ENCODE results near the gene PPID. TPM values are rescaled to one million over a fixed set of nuclear protein-coding genes. Genes with fewer than 3 reads are reported as not detected.

Gene PPID
- total RNA-seq, 2 donors from 2014 or later, result 38.9 to 40.3 TPM

GRCh38 chr4:158670975-158671664 lies 52.1 kb downstream of the PPID start:
- H3K9ac ChIP-seq (ENCODE audit: extremely low read depth, low read length, poor library complexity, severe bottlenecking), result peak overlapping the region; percentile 76
- no peaks in the 10 kb centered on the region for H3K4me1 ChIP-seq (ENCODE audit: control insufficient read depth, insufficient read depth, low read length)
- H3K4me3 Mint-ChIP-seq, result peak overlapping the region; percentile 82
- no peaks in the 10 kb centered on the region for H3K9me3 ChIP-seq (ENCODE audit: control insufficient read depth, low read length)
- peak; percentile 87 for DNase-seq
- H3K4me1 Mint-ChIP-seq, result peaks cover 12% of the 10 kb centered on the region
- peaks cover 23% of the 10 kb centered on the region for H3K36me3 ChIP-seq (ENCODE audit: control insufficient read depth, insufficient read depth, low read length)
- H3K27ac ChIP-seq (ENCODE audit: low read depth, low read length), result peak overlapping the region; percentile 95
- H3K36me3 Mint-ChIP-seq (ENCODE audit: low read depth), result peaks cover 4% of the 10 kb centered on the region
- peak overlapping the region; percentile 96 for H3K27ac Mint-ChIP-seq
- TF ChIP-seq, protein P1, sequence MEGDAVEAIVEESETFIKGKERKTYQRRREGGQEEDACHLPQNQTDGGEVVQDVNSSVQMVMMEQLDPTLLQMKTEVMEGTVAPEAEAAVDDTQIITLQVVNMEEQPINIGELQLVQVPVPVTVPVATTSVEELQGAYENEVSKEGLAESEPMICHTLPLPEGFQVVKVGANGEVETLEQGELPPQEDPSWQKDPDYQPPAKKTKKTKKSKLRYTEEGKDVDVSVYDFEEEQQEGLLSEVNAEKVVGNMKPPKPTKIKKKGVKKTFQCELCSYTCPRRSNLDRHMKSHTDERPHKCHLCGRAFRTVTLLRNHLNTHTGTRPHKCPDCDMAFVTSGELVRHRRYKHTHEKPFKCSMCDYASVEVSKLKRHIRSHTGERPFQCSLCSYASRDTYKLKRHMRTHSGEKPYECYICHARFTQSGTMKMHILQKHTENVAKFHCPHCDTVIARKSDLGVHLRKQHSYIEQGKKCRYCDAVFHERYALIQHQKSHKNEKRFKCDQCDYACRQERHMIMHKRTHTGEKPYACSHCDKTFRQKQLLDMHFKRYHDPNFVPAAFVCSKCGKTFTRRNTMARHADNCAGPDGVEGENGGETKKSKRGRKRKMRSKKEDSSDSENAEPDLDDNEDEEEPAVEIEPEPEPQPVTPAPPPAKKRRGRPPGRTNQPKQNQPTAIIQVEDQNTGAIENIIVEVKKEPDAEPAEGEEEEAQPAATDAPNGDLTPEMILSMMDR (conservative IDR thresholded peaks at IDR 0.05), result no peak
- no peaks in the 10 kb centered on the region for H3K27me3 Mint-ChIP-seq (ENCODE audit: insufficient read depth)
- H3K4me3 ChIP-seq (ENCODE audit: low read length), result peak overlapping the region; percentile 93
- 0% methylated on average over 7 to 35 of the region's 35 CpGs for WGBS, 2 experiments (ENCODE audit: insufficient coverage in 1 of 2, insufficient read length in 1 of 2)
- no peaks in the 10 kb centered on the region for H3K27me3 ChIP-seq (ENCODE audit: control insufficient read depth, insufficient read depth, low read length, poor library complexity, severe bottlenecking)
- no peaks in the 10 kb centered on the region for H3K9me3 Mint-ChIP-seq

DNA sequence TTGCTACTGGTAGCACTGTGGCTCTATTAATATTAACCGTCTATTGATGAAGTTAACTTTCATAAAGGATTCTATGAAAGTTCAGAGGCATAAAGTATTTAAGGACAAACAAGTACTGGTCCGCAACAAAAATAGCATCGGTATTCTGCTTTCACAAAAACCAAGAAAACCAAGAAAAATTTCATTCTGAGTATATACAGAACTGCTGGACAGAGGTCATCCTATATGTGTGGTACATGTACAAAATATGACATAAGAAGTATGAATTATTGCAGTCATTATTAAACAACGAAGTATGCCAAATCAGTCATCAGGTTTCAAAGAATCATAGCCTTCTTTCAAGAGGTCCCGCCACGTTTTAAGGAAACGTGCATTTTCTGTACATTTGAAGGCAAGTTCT lies 53.9 kb downstream of the PPID start:
- Mint-ChIP-seq H3K27ac (no peak overlapping the region), H3K4me3 (no peak overlapping the region), H3K27me3 (ENCODE audit: insufficient read depth) (no peaks in the 10 kb centered on the region), H3K4me1 (peaks cover 12% of the 10 kb centered on the region), H3K36me3 (ENCODE audit: low read depth) (peaks cover 16% of the 10 kb centered on the region), H3K9me3 (no peaks in the 10 kb centered on the region)
- no peak for DNase-seq
- Histone ChIP-seq H3K27me3 (ENCODE audit: control insufficient read depth, insufficient read depth, low read length, poor library complexity, severe bottlenecking) (no peaks in the 10 kb centered on the region), H3K9ac (ENCODE audit: extremely low read depth, low read length, poor library complexity, severe bottlenecking) (no peak overlapping the region), H3K9me3 (ENCODE audit: control insufficient read depth, low read length) (no peaks in the 10 kb centered on the region), H3K4me3 (ENCODE audit: low read length) (no peak overlapping the region), H3K27ac (ENCODE audit: low read depth, low read length) (no peak overlapping the region), H3K36me3 (ENCODE audit: control insufficient read depth, insufficient read depth, low read length) (peaks cover 23% of the 10 kb centered on the region), H3K4me1 (ENCODE audit: control insufficient read depth, insufficient read depth, low read length) (no peaks in the 10 kb centered on the region)
- TF ChIP-seq, protein P1 (conservative IDR thresholded peaks at IDR 0.05), result no peak
- WGBS, 2 experiments (ENCODE audit: insufficient coverage in 1 of 2, insufficient read length in 1 of 2), result 95 to 98% methylated on average over 6 to 7 of the region's 7 CpGs

DNA sequence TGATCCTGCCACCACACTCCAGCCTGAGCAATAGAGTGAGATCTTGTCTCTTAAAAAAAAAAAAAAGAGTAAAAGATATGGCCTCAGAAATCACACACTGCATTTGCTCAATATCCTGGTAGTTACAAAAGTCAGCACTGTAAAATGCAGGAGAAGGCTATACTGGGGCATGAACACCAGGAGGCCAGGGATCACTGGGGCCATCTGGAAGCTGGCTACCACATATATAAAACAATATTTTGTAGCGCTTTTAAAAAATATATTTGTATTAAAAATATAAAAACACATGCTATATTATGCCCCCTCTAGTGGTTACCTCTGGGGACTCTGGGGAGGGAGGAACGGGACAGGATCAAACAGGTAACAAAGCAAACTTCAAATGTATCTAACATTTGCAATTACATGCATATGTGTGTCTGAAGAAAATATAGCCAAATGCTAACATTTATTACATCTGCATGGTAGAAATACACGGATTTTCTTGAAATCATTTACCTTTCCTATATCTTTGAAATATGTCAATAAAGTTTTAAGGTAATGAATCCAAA lies 55.5 kb downstream of the PPID start:
- 38% methylated on average over 2 of the region's 3 CpGs; no CpG with 5 or more reads in 1 of the 2 experiments for WGBS, 2 experiments (ENCODE audit: insufficient coverage in 1 of 2, insufficient read length in 1 of 2)
- H3K27me3 Mint-ChIP-seq (ENCODE audit: insufficient read depth), result no peaks in the 10 kb centered on the region

More for the DNA sequence above, 55.5 kb downstream of the PPID start:
- no peak overlapping the region for H3K27ac ChIP-seq (ENCODE audit: low read depth, low read length)
- H3K9me3 ChIP-seq (ENCODE audit: control insufficient read depth, low read length), result no peaks in the 10 kb centered on the region
- H3K4me3 ChIP-seq (ENCODE audit: low read length), result no peak overlapping the region
- H3K27me3 ChIP-seq (ENCODE audit: control insufficient read depth, insufficient read depth, low read length, poor library complexity, severe bottlenecking), result no peaks in the 10 kb centered on the region
- Mint-ChIP-seq H3K27ac (no peak overlapping the region), H3K4me3 (no peak overlapping the region), H3K36me3 (ENCODE audit: low read depth) (peaks cover 17% of the 10 kb centered on the region), H3K9me3 (no peaks in the 10 kb centered on the region), H3K4me1 (peaks cover 18% of the 10 kb centered on the region)
- DNase-seq, result peak; percentile 62
- H3K36me3 ChIP-seq (ENCODE audit: control insufficient read depth, insufficient read depth, low read length), result peaks cover 23% of the 10 kb centered on the region
- no peak overlapping the region for H3K9ac ChIP-seq (ENCODE audit: extremely low read depth, low read length, poor library complexity, severe bottlenecking)
- TF ChIP-seq, protein P1 (conservative IDR thresholded peaks at IDR 0.05), result peak; percentile 85
- no peaks in the 10 kb centered on the region for H3K4me1 ChIP-seq (ENCODE audit: control insufficient read depth, insufficient read depth, low read length)
